Measurements from ENCODE around the gene MRPS30.
A peak's percentile ranks its signal among the peaks of the same experiment; 100 is the strongest.
"Not testable (repeated sequence)": the region's sequence is repeated elsewhere in the genome, so short reads cannot be mapped to it uniquely, and the experiment has no call there.

The MRPS30 gene

GRCh38 chr5:44808435-44809214 lies at the start of gene MRPS30:
Gene MRPS30 (plus strand): TSS chr5:44808947. CDS start chr5:44808963, 16 bp downstream.
- DNase-seq (ENCODE audit: extremely low spot score) = peak; percentile 85
- TF ChIP-seq BHLHE40 (IDR thresholded peaks at IDR 0.05; ENCODE audit: borderline replicate concordance) (no peak), NFRKB (IDR thresholded peaks at IDR 0.05) (no peak), FOXK2 (IDR thresholded peaks at IDR 0.05) (no peak), ELF4 (IDR thresholded peaks at IDR 0.05) (0 out of 2 replicates have a peak, but pooled peaks have one; percentile 17), LEF1 (IDR thresholded peaks at IDR 0.05; ENCODE audit: borderline replicate concordance) (no peak), PKNOX1 (IDR thresholded peaks at IDR 0.05) (peak; percentile 15; the same call in 1 of the 2 replicates), FOXA1 (IDR thresholded peaks at IDR 0.05) (no peak), SUZ12 (IDR thresholded peaks at IDR 0.05) (no peak), CTBP1 (IDR thresholded peaks at IDR 0.05; ENCODE audit: borderline replicate concordance) (no peak), SP1 (IDR thresholded peaks at IDR 0.05) (no peak), HDGF (IDR thresholded peaks at IDR 0.05; ENCODE audit: borderline replicate concordance) (no peak), TARDBP (IDR thresholded peaks at IDR 0.05) (no peak), FOXM1 (IDR thresholded peaks at IDR 0.05; ENCODE audit: borderline replicate concordance) (no peak), L3MBTL2 (conservative IDR thresholded peaks at IDR 0.05) (0 out of 2 replicates have a peak, but pooled peaks have one; percentile 30), ARNT (IDR thresholded peaks at IDR 0.05) (no peak), ZNF384 (IDR thresholded peaks at IDR 0.05) (no peak)
- ChIA-PET CTCF (no interaction called here), POLR2A (interaction anchor here (1.4 kb wide), 1 partner anchor 1325 kb away, joined by 5 read pairs; the partner anchor contains the start of gene TMEM267)

GRCh38 chr5:44769200-44769876 lies 39.4 kb upstream of the MRPS30 start:
- no peak for TF ChIP-seq NFRKB (IDR thresholded peaks at IDR 0.05)
- no peak for TF ChIP-seq L3MBTL2 (conservative IDR thresholded peaks at IDR 0.05)
- no peak for TF ChIP-seq BHLHE40 (IDR thresholded peaks at IDR 0.05; ENCODE audit: borderline replicate concordance)
- no peak for TF ChIP-seq LEF1 (IDR thresholded peaks at IDR 0.05; ENCODE audit: borderline replicate concordance)
- TF ChIP-seq FOXA1 (IDR thresholded peaks at IDR 0.05) = no peak
- no peak for TF ChIP-seq ARNT (IDR thresholded peaks at IDR 0.05)
- TF ChIP-seq PKNOX1 (IDR thresholded peaks at IDR 0.05) = no peak
- no peak for TF ChIP-seq FOXM1 (IDR thresholded peaks at IDR 0.05; ENCODE audit: borderline replicate concordance)
- no peak for TF ChIP-seq SUZ12 (IDR thresholded peaks at IDR 0.05)
- no peak for TF ChIP-seq FOXK2 (IDR thresholded peaks at IDR 0.05)
- TF ChIP-seq CTBP1 (IDR thresholded peaks at IDR 0.05; ENCODE audit: borderline replicate concordance) = no peak
- no peak for TF ChIP-seq SP1 (IDR thresholded peaks at IDR 0.05)
- no peak for TF ChIP-seq ELF4 (IDR thresholded peaks at IDR 0.05)
- no peak for TF ChIP-seq ZNF384 (IDR thresholded peaks at IDR 0.05)
- TF ChIP-seq TARDBP (IDR thresholded peaks at IDR 0.05) = no peak
- POLR2A ChIA-PET = no interaction called here
- CTCF ChIA-PET = no interaction called here
- DNase-seq (ENCODE audit: extremely low spot score) = no peak

- POLR2A ChIA-PET = no interaction called here
- DNase-seq (ENCODE audit: extremely low spot score) = no peak
- TF ChIP-seq FOXA1 (IDR thresholded peaks at IDR 0.05) = no peak
- no peak for TF ChIP-seq HDGF (IDR thresholded peaks at IDR 0.05; ENCODE audit: borderline replicate concordance)
- TF ChIP-seq FOXK2 (IDR thresholded peaks at IDR 0.05) = no peak
- no peak for TF ChIP-seq ARNT (IDR thresholded peaks at IDR 0.05)
- no peak for TF ChIP-seq PKNOX1 (IDR thresholded peaks at IDR 0.05)
- TF ChIP-seq SP1 (IDR thresholded peaks at IDR 0.05) = no peak
- TF ChIP-seq FOXM1 (IDR thresholded peaks at IDR 0.05; ENCODE audit: borderline replicate concordance) = no peak
- TF ChIP-seq L3MBTL2 (conservative IDR thresholded peaks at IDR 0.05) = no peak
- no peak for TF ChIP-seq SUZ12 (IDR thresholded peaks at IDR 0.05)
- TF ChIP-seq ZNF384 (IDR thresholded peaks at IDR 0.05) = no peak
- TF ChIP-seq ELF4 (IDR thresholded peaks at IDR 0.05) = no peak
- no peak for TF ChIP-seq LEF1 (IDR thresholded peaks at IDR 0.05; ENCODE audit: borderline replicate concordance)
- CTCF ChIA-PET = no interaction called here
Observed at GRCh38 chr5:44769877-44770209, 38.9 kb upstream of the MRPS30 start.

GRCh38 chr5:44770780-44771717 lies 37.7 kb upstream of the MRPS30 start:
- ChIA-PET CTCF (no interaction called here), POLR2A (no interaction called here)
- DNase-seq (ENCODE audit: extremely low spot score) = no peak
- TF ChIP-seq SUZ12 (IDR thresholded peaks at IDR 0.05) (no peak), LEF1 (IDR thresholded peaks at IDR 0.05; ENCODE audit: borderline replicate concordance) (no peak), ARNT (IDR thresholded peaks at IDR 0.05) (no peak), PKNOX1 (IDR thresholded peaks at IDR 0.05) (no peak), L3MBTL2 (conservative IDR thresholded peaks at IDR 0.05) (no peak), BHLHE40 (IDR thresholded peaks at IDR 0.05; ENCODE audit: borderline replicate concordance) (no peak), FOXK2 (IDR thresholded peaks at IDR 0.05) (no peak), CTBP1 (IDR thresholded peaks at IDR 0.05; ENCODE audit: borderline replicate concordance) (no peak), FOXM1 (IDR thresholded peaks at IDR 0.05; ENCODE audit: borderline replicate concordance) (no peak), FOXA1 (IDR thresholded peaks at IDR 0.05) (no peak), ZNF384 (IDR thresholded peaks at IDR 0.05) (no peak)

- CTCF ChIA-PET; DNase-seq (ENCODE audit: extremely low spot score); POLR2A ChIA-PET: not testable (repeated sequence)
Observed at GRCh38 chr5:44772397-44772796, 36.4 kb upstream of the MRPS30 start.

Data from HEK293T (cell line).